ENCODE data around the gene RXRA.

Gene RXRA

GRCh38 chr9:134405527-134405926 lies 79.3 kb downstream of the RXRA start:
- Histone ChIP-seq H3K36me3 (ENCODE audit: control insufficient read depth, insufficient read depth, low read length) (no peaks in the 10 kb centered on the region), H3K9me3 (ENCODE audit: control insufficient read depth, low read length) (no peaks in the 10 kb centered on the region), H3K27ac (peak overlapping the region; percentile 89), H3K4me2 (ENCODE audit: low read length) (no peak overlapping the region), H3K79me2 (peaks cover 8% of the 10 kb centered on the region), H3K4me1 (peaks cover 67% of the 10 kb centered on the region), H3K4me3 (ENCODE audit: low read depth, low read length) (no peak overlapping the region), H3K9ac (no peak overlapping the region), H2AFZ (no peak overlapping the region), H3K27me3 (ENCODE audit: control insufficient read depth, insufficient read depth, low read length) (no peaks in the 10 kb centered on the region)
- no peak for TF ChIP-seq CTCF (IDR thresholded peaks at IDR 0.05)

- H3K4me2 ChIP-seq (ENCODE audit: low read length), result peak overlapping the region; percentile 31
- peaks cover 75% of the 10 kb centered on the region for H3K4me1 ChIP-seq
- H3K4me3 ChIP-seq (ENCODE audit: low read depth, low read length), result peak overlapping the region; percentile 30
These were observed 80.3 kb downstream of the RXRA start for GRCh38 chr9:134406366-134407120.

GRCh38 chr9:134407121-134407779 lies 81.0 kb downstream of the RXRA start:
- TF ChIP-seq CTCF (IDR thresholded peaks at IDR 0.05), result no peak
- Histone ChIP-seq H3K79me2 (peaks cover 4% of the 10 kb centered on the region), H3K27me3 (ENCODE audit: control insufficient read depth, insufficient read depth, low read length) (no peaks in the 10 kb centered on the region), H3K36me3 (ENCODE audit: control insufficient read depth, insufficient read depth, low read length) (no peaks in the 10 kb centered on the region), H3K4me1 (peaks cover 79% of the 10 kb centered on the region), H3K4me2 (ENCODE audit: low read length) (peak overlapping the region; percentile 52), H3K9me3 (ENCODE audit: control insufficient read depth, low read length) (no peaks in the 10 kb centered on the region), H3K4me3 (ENCODE audit: low read depth, low read length) (peak overlapping the region; percentile 30), H3K27ac (peak overlapping the region; percentile 89), H3K9ac (no peak overlapping the region), H2AFZ (no peak overlapping the region)

More at GRCh38 chr9:134406366-134407120, 80.3 kb downstream of the RXRA start:
- H3K27me3 ChIP-seq (ENCODE audit: control insufficient read depth, insufficient read depth, low read length), result no peaks in the 10 kb centered on the region
- peaks cover 4% of the 10 kb centered on the region for H3K79me2 ChIP-seq
- no peaks in the 10 kb centered on the region for H3K36me3 ChIP-seq (ENCODE audit: control insufficient read depth, insufficient read depth, low read length)
- no peak for TF ChIP-seq CTCF (IDR thresholded peaks at IDR 0.05)
- no peaks in the 10 kb centered on the region for H3K9me3 ChIP-seq (ENCODE audit: control insufficient read depth, low read length)
- no peak overlapping the region for H3K9ac ChIP-seq
- no peak overlapping the region for H2AFZ ChIP-seq
- H3K27ac ChIP-seq, result peak overlapping the region; percentile 89

GRCh38 chr9:134408389-134408788 lies 82.1 kb downstream of the RXRA start:
- TF ChIP-seq CTCF (IDR thresholded peaks at IDR 0.05), result no peak
- H3K79me2 ChIP-seq, result peaks cover 4% of the 10 kb centered on the region
- H3K4me3 ChIP-seq (ENCODE audit: low read depth, low read length), result no peak overlapping the region
- H3K27ac ChIP-seq, result peak overlapping the region; percentile 89
- H3K36me3 ChIP-seq (ENCODE audit: control insufficient read depth, insufficient read depth, low read length), result no peaks in the 10 kb centered on the region
- H3K9me3 ChIP-seq (ENCODE audit: control insufficient read depth, low read length), result no peaks in the 10 kb centered on the region
- no peak overlapping the region for H3K9ac ChIP-seq
- peaks cover 81% of the 10 kb centered on the region for H3K4me1 ChIP-seq
- H3K27me3 ChIP-seq (ENCODE audit: control insufficient read depth, insufficient read depth, low read length), result no peaks in the 10 kb centered on the region
- H2AFZ ChIP-seq, result no peak overlapping the region
- H3K4me2 ChIP-seq (ENCODE audit: low read length), result peak overlapping the region; percentile 52

All from parathyroid adenoma (tissue), 2 donors.